GM18502 (cell line): ENCODE measurements around the gene IL17F.

Source experiments
- ATAC-seq: cut with Tn5 transposase; IDR thresholded peaks from one replicate; pipeline ENCODE4 v1.9.1; 2021; ENCODE audit warnings: mild to moderate bottlenecking; ENCODE audit not compliant: unreplicated experiment, poor library complexity

IL17F gene

DNA sequence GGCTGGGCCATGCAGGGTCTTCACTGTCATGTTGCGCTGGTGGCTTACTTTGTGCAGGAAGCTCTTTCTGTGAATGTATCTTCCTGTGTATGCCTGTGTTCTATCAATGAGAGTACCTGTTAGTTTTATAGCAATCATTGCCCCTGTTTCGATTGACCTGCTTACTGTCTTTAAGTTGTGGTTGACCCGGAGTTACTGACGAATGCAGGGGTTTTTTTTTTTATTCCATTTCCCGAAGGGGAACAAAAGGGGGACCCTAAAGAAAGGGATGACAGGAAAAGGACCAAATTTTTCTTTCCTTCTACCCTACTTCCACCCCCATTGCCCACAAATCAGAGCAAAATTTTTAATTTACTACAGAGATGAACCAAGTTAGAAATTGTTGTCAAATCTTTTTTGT lies at the start of gene IL17F:
TSS of gene IL17F (minus strand) at position 101 of the 400 bp plus-strand sequence. CDS start at position 30, 71 bp downstream.
- no peak for ATAC-seq

DNA sequence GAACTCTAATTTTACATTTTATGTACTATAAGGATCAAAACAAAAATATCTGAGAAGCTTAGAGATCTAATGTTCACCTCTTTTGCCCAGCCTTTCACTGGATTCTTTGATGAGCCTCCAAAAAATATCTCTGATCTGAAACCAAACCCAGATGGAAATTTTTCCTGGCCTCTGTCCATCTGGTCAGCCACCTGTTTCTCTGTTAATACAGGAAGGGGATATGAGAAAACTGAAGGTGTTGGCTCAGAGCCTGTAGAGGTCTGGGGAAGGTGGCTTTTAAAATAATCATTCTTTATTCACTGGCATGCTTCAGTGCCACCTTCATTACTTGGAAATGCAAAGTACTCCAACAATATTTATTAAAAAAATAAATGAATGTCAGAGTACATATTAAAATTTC lies 48.8 kb upstream of the IL17F start:
- no peak for ATAC-seq

DNA sequence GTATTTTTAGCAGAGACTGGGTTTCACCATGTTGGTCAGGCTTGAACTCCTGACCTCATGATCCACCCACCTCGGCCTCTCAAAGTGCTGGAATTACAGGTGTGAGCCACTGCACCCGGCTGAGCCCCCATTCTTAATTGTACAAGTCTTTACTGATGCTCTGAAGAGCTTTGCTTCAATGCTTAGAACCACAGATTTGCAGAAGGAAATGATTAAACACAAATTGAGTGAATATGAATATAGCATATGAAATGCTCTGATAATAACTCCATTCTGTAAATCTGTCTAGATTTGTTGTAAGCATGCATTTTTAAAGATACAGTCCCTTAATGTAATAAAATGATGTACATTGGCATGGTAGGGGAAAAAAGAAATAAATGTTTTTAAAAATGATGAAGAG lies 44.5 kb upstream of the IL17F start:
- ATAC-seq, result no peak

DNA sequence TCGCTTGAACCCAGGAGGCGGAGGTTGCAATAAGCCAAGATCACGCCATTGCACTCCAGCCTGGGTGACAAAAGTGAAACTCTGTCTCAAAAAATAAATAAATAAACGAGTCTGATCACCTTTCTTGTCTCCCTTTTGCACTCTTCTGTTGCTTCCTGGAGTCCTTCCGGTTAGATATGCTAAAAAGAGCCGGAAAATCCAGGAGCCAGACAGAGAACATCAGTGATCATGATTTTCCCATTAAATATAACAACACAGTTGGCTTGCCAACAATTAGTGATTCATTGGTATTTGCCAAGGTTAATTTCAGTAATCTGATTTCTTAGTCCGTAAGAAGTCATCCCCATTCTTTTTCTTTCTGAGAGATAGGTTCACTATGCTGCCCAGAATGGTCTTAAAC lies 43.9 kb upstream of the IL17F start:
- no peak for ATAC-seq

DNA sequence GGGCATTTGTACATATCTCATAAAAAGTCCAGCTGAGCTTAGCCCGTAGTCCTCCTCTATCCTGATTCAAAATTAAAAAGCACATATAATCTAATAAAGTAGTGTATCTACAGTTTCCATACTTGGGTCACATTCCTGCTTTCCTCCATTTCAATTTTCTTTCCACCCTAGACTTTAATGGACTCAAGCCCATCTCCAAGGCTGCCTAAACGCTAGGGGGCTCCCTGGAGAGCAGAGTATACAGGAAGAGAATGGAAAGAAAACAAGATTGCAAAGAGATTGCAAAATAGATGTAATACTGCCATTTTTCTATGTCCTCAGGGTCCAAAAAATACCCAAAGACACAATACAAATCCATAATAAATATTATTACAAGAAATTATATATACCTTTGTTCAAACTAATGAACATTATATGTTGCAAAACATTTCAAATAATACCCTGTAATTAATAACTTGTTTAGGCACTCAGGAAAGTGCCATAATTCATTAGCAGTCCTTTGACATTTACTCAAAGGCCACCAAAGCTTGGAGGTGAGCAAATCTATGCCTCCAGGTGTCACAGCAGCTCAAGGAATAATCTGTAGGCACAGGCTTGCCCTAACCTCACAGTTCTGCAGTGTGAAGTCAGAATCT lies 42.6 kb upstream of the IL17F start:
- ATAC-seq, result no peak

DNA sequence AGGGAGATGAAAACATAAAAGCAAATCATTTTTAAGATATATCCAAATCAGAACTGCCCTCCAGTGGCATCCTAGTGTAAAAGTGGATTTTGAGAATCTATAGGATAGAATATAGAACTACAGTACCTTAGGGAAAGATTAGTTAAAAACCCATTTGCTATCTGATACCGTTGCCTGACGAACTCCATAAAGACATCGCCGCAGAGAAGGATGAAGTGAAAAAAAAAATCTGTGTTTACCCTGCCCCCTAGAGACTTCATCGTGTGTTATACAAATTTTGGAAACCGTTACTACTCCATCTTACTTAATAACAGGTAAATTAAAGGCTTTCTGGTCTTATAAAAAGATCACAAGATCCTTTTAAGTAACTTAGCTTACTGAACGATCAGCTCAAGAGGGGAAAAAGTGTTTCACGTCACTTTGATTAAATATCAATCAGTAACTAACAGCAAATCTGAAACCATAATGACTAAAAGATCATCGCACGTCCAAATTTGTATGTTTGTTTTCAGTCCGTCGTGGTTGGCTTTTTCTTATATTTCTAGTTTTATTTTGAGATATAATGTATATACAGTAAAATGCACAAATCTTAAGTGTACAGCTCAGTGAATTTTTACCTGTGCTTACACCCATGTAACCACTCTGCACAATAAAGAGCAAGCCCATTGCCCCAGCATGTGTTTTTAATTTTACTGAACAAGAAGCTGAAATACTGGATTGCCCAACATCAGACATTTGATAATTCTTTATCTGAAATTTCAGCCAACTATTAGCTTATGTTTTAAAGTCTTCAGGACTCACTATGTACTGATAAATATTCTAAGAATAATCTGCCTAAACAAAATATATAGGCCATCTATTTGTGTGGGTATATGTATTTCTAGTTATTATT lies 41.1 kb upstream of the IL17F start:
- no peak for ATAC-seq

DNA sequence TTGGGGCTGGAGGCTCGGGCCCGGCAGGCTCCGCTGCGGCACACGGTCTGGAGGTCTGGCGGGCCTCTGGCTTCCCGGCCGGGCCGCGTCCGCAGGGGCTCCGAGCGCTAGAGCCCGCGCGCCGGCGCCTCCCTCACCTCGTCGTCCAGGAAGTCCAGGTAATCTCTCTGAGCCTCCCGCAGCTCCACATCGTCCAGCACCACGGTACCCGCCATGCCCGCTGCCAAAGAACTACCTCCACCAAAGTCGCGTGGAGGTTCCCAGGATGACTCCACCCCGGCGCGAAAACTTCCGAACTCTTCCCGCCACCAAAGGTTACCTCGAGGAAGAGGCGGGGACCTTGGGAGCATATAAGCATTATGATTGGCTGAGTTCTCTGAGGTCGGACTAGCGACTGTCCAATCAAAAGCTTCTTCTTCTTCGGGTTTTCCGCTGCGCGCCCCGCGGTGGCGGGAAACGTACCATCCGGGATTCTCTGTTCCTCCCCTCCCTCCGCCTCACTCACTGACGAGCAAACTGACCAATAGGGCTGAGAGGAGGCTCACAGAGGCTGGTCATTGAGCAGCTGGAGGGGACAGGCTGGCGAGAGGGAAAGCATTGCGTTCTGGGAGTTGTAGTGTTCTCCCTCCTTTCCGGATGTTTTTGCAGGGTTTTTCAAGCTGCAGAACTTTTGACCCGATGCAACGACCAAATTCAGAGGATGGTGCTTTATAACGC lies 40.3 kb upstream of the IL17F start, which contains the start of gene MCM3:
TSS of gene MCM3 (minus strand) at position 283 of the 717 bp plus-strand sequence. CDS start at position 215, 68 bp downstream.
- peak; percentile 97 for ATAC-seq

DNA sequence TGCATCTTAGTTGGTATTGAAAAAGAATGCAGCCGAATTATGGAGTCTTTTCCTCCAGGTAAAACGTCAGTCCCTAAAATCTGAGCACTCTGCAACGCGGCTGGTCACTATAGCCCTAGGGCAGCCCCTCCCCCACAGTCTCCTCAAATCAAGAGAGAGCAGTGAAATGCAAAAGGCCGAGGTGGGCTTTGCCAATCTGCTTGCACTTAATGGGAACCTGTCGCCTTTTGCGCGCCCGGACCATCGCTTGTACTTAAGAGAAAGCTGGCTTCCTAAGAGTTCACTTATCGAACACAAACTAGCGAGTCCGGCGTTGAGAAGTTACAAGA lies 39.8 kb upstream of the IL17F start:
- peak; percentile 4 for ATAC-seq

DNA sequence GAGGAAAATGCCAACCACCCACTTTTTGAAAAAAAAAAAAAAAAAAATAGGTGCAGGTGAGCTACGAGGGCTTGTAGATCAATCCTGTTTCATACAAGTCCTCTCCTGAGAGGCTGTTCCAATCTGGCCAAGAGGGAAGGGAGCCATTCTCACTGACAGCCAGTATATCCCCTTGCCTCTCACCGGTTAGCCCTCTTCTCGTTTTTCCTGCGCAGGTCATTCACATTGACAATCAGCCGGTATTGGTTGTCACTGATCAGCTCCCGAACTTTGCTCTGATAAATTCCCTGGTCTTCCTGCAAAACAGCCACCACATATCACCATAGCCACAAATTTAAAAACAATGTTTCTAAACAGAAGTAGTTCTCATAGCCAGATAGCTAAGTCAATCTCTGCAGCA lies 38.8 kb upstream of the IL17F start:
- no peak for ATAC-seq

DNA sequence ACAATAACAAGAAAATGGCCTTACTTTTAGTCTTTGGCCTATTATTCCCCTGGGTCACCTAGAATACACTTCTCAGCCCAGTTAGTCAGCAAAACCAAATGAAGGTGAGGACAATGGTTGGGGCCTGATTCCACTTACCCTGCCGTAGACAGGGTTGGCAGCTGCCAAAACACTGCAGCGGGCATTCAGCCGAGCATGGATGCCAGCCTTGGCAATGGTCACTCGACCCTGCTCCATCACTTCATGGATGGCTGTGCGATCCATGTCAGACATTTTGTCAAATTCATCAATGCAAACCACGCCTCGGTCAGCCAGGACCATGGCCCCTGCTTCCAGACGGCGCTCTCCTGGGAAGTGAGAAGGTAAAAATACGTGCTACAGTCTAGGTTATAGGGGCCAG lies 31.8 kb upstream of the IL17F start:
- ATAC-seq, result no peak

DNA sequence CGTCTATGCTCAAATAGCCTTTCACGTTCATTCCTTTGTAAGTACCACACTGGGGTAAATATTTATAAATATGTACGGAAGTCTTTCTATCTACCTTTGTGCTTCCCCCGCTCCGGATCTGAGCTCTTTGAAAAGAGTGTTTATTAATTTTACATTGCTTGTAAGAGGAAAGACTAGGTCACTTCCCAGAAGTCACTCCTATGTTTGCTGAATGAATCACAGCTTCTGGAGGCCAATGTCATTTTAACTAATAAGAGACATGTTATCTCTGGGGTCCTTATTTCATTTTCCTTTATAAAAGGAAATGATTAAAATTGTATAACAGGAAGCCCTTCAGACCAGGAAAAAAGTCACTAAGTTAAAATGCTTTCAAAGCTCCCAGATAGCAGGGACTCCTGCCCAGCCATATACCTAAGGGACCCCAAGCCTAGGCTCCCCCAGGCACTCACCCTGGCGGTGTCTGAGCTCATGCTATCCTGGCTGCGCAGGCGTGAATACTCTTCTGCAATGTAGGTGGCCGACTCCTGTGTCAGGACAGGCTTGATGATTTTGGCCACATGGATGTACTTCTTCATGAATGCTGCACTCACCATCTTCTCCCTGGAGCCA lies 27.7 kb upstream of the IL17F start:
- ATAC-seq, result no peak

DNA sequence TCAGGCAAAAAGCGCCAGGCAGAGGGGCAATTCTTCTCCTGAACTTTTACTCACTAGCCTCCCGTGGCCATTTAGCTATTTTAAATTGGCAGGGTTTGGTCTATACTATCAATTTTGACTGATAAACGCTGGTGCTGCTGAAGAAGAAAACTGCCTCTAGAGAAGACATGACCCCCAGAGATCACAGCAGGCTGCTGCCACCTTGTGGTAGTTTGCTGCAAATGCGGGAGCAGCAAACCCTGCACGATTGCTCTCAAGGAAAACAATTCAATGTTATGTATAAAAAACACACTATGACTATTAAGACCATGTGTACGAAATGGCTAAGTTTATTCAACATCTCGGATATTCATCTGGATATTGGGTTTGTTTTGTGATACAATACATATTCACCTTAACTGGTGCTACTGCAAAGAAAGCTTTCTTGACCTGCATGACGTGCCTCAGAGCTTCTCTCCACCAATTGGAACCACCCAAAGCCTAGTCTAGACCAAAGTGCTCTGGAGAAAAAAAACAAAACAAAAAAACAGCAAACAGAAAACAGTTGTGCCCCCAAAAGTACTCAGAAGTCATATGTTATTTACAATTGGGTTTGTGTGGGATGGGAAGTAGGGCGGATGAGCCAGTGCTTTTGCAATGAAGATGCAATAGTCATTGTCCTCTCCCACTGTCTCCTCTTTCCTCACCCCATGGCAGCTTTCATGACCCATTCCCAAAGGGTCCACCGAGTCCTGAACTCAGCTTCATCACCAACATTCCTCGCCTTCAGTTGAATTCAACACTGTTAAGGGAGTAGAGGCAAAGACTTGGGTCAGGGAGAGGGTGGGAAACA lies 19.6 kb upstream of the IL17F start:
- peak; percentile 76 for ATAC-seq

DNA sequence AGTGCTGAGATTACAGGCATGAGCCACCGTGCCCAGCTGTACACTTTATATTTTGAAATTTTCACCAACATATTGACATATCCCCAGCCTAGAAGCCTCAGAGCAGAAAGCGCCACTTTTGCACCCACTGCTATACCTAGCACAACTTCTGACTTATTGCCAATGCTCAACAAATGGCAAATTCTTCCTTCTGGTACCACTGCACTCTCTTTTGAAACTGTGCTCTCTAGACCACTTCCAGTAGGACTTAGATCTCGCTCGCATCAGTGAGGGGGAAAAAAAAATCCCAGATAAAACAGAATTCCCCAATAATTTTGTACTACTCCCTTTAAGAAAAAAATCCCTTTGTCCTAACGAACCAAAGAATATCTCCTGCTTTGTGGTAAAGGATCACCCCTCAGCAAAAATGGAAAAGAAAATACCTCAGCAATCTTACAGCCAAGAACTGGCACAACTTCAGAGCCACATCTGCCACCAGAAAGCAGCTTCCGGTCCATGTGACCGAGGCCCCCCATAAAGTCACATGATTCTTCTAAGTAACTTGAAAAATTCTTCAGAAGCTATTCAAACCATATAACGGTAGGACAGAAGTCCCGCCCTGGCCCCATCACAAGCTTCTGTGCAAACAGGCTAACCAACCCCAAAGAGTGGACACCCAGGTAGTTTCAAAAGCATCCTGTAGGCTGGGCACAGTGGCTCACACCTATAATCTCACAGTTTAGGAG lies 18.5 kb upstream of the IL17F start:
- ATAC-seq, result no peak

DNA sequence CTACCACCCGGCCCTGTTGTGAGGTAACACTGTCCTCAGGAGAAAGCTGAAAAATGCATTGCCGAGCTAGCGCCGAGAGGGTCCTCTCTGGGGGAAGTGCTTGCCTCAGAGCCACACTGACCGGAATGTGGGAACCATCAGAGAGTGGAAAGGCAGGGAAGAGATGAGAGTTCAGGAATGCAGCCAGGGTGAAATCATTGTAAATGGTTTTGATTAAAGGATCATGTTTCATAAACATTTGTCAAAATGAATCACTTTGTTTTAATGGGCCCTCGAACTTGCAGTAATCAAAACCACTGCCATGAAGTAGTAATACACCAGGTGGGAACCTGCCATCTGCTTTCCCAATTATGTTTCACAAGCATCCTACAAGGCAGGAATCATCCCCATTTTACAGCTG lies 16.9 kb upstream of the IL17F start:
- no peak for ATAC-seq

DNA sequence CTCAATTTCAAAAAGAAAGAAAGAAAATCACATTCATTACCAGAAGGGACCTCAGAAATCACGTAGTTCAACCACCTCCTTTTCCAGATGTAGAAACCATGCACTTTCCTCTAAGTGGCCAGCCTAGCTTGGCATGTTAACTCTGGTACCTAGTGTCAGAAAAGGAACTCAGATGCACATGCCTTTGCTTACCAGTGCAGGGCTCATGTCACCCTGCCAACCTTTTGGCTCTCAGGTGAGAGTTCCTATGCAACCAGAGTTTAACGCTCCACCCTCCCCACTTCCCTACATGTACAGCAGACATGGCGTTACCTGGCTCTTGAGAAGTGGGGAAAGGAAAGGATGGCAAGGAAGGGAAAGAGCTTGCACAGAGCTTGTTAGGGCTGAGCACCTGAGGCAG lies 16.3 kb upstream of the IL17F start:
- ATAC-seq, result no peak

DNA sequence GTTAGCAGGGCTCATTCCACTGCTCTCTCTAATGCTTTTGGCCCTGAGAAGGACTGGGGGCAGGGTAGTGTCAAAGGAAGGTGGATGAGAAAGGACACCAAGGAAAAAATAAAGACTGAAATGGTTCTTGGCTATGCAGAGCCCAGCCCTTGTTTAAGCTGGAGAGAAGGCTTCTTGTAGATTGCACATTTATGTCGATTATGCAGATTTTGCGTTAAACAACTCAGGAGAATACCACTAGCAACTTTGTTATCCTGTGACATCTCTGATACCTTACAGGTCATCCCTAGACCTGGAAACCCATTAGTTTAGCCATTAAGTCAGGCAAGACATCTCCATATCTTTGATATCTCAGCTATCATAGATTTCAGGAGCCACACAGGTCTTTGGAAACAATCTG lies 11.1 kb upstream of the IL17F start:
- peak; percentile 17 for ATAC-seq

DNA sequence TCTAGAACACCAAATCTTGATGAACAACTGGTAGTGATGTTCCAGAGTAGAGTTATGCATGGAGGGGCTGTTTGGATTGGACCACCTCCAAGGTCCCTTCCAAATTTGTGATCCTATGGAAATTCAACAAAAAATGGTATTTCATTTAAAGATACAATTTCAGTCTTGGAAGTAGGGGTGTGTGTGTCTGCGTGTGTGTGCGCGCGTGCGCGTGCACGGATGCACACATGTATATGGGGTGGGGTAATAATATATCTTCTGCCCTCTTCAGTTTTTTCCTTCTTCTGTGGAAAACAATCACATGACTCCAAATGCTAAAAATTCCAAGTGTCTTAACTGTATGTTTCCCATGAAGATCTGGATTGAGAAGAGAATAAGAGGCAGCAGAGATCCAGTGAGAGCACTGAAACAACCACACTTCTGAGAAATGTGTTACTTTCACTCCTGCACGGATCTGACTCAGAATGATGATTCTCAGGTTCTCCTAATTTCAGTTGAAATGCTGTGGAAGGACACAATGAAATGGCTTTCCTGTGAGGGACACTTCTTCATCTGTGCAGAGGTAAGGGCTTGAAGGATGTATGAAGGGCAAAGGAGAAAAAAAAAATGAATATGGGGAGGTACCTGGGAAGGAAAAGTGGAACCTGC lies 10.6 kb upstream of the IL17F start:
- peak; percentile 51 for ATAC-seq

DNA sequence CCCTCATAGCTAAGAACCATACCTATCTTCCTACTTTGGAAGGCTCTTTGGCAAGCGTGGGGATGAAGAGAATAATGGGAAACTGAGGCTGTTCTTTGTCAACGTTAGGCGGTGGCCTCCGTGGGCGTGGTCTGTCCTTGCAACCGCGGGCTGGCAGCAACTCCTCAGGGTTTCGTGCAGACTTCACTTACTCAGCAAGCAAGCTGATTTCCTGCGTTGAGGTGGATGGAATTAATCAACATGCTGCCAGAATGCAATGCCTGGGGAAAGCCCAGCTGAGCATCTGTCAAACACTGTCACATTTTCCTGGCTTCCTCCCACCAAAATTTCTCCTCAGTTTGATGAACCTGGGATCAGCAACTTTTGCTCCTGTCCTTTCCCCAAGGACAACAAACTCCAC lies 9.2 kb upstream of the IL17F start:
- ATAC-seq, result no peak

DNA sequence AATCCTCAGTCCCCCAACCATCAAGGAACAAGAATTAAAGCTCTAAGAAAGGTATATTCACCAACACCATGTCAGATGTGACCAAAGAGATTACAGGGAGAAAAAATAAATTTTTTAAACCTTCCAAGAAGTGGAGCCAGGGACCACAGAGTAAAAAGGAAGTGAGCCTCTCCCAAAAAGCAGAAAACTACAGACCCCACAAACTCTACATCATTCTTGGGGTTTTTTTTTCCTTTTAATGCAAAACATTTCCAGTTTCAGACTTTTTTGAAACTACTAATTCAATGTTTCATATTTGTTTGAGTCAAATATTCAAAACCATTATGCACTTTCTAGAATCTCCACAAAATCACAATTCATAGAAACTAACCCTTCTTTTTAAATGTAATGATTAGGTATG lies 6.8 kb upstream of the IL17F start:
- peak; percentile 40 for ATAC-seq
